WERI-Rb-1 (cell line): ENCODE results near the gene SOX15.
A peak's percentile ranks its signal among the peaks of the same experiment; 100 is the strongest.

Source experiments
- DNase-seq: peaks from one replicate; pipeline ENCODE4 v3.0.0-alpha.2; 2020
- H3K27ac ChIP-seq: fragments of 250-450 bp; sonication (Bioruptor Pico); 2 replicates; pipeline ENCODE4 v1.5.1; 2020; ENCODE audit warnings: mild to moderate bottlenecking, moderate library complexity
- H3K27me3 ChIP-seq: fragments of 250-450 bp; sonication (Bioruptor Pico); 2 replicates; pipeline ENCODE4 v1.5.1; 2021; ENCODE audit warnings: mild to moderate bottlenecking, low read depth, moderate library complexity; ENCODE audit not compliant: insufficient read depth, severe bottlenecking
- H3K36me3 ChIP-seq: fragments of 250-450 bp; sonication (Bioruptor Pico); 2 replicates; pipeline ENCODE4 v1.5.1; 2020; ENCODE audit warnings: mild to moderate bottlenecking, moderate library complexity
- H3K4me3 ChIP-seq: 2 replicates; pipeline ENCODE4 v1.5.1; 2011; ENCODE audit warnings: low read depth, mild to moderate bottlenecking, control low read depth, low read length
- H3K9me3 ChIP-seq: fragments of 250-450 bp; sonication (Bioruptor Pico); 2 replicates; pipeline ENCODE4 v1.5.1; 2021; ENCODE audit warnings: mild to moderate bottlenecking, moderate library complexity; ENCODE audit not compliant: severe bottlenecking
- TF ChIP-seq, protein P1 (sequence below): IDR thresholded peaks from 2 replicates; pipeline ENCODE4 v1.5.1; 2011; ENCODE audit warnings: low read depth, mild to moderate bottlenecking, control low read depth, inconsistent platforms, low read length

The SOX15 gene

GRCh38 chr17:7573324-7574080, 16.4 kb downstream of the SOX15 start:
- H3K27ac ChIP-seq: peak overlapping the region; percentile 98
- no peaks in the 10 kb centered on the region for H3K27me3 ChIP-seq
- H3K36me3 ChIP-seq: peaks cover 84% of the 10 kb centered on the region
- peak; percentile 89 for DNase-seq
- H3K9me3 ChIP-seq: no peaks in the 10 kb centered on the region
- H3K4me3 ChIP-seq: peak overlapping the region; percentile 94
- TF ChIP-seq, protein P1, sequence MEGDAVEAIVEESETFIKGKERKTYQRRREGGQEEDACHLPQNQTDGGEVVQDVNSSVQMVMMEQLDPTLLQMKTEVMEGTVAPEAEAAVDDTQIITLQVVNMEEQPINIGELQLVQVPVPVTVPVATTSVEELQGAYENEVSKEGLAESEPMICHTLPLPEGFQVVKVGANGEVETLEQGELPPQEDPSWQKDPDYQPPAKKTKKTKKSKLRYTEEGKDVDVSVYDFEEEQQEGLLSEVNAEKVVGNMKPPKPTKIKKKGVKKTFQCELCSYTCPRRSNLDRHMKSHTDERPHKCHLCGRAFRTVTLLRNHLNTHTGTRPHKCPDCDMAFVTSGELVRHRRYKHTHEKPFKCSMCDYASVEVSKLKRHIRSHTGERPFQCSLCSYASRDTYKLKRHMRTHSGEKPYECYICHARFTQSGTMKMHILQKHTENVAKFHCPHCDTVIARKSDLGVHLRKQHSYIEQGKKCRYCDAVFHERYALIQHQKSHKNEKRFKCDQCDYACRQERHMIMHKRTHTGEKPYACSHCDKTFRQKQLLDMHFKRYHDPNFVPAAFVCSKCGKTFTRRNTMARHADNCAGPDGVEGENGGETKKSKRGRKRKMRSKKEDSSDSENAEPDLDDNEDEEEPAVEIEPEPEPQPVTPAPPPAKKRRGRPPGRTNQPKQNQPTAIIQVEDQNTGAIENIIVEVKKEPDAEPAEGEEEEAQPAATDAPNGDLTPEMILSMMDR: no peak

DNA sequence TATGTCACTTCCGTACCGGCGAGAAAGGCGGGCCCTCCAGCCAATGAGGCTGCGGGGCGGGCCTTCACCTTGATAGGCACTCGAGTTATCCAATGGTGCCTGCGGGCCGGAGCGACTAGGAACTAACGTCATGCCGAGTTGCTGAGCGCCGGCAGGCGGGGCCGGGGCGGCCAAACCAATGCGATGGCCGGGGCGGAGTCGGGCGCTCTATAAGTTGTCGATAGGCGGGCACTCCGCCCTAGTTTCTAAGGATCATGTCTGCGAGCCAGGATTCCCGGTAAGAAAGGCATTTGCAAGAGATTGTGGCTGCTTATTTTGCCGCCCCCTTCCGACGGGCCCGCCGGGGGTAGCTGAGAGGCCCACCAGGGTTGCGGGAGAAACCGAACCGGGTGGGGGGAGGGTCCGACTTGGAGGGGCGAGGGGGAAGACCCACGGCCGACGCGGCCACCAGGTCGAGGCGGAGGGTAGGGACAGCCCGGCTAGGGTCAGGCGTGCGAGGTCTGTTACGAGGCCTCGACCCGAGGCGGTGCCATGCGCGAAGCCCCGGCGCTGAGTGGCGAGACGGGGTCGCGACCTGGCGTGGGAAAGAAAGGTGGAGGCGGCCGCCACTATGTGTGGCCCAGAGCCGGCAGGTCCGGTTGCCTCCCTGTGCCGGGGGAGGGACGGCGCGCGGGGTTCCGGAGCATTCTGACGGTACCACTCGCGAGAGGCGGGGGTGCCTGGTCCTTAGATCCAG, 17.1 kb downstream of the SOX15 start:
- TF ChIP-seq, protein P1: no peak
- Histone ChIP-seq H3K9me3 (no peaks in the 10 kb centered on the region), H3K36me3 (peaks cover 78% of the 10 kb centered on the region), H3K27ac (peak overlapping the region; percentile 98), H3K27me3 (no peaks in the 10 kb centered on the region), H3K4me3 (peak overlapping the region; percentile 94)
- peak; percentile 99 for DNase-seq

- TF ChIP-seq, protein P1: no peak
- Histone ChIP-seq H3K4me3 (peak overlapping the region; percentile 55), H3K9me3 (no peaks in the 10 kb centered on the region), H3K36me3 (peaks cover 78% of the 10 kb centered on the region), H3K27ac (peak overlapping the region; percentile 83), H3K27me3 (no peaks in the 10 kb centered on the region)
- DNase-seq: no peak
Observed at GRCh38 chr17:7572338-7572587, 17.6 kb downstream of the SOX15 start.

- no peak for DNase-seq
- no peak overlapping the region for H3K4me3 ChIP-seq
- H3K27me3 ChIP-seq: no peaks in the 10 kb centered on the region
- TF ChIP-seq, protein P1: no peak
- no peaks in the 10 kb centered on the region for H3K9me3 ChIP-seq
- peaks cover 72% of the 10 kb centered on the region for H3K36me3 ChIP-seq
- no peak overlapping the region for H3K27ac ChIP-seq
Observed at GRCh38 chr17:7570351-7570750, 19.5 kb downstream of the SOX15 start.

GRCh38 chr17:7569571-7569970, 20.3 kb downstream of the SOX15 start:
- H3K36me3 ChIP-seq: peaks cover 72% of the 10 kb centered on the region
- DNase-seq: no peak

More at GRCh38 chr17:7569571-7569970, 20.3 kb downstream of the SOX15 start:
- no peak overlapping the region for H3K4me3 ChIP-seq
- no peak overlapping the region for H3K27ac ChIP-seq
- H3K9me3 ChIP-seq: no peaks in the 10 kb centered on the region
- no peaks in the 10 kb centered on the region for H3K27me3 ChIP-seq
- TF ChIP-seq, protein P1: no peak
